H1 (cell line): Measurements from ENCODE around the gene FAM186B. TPM values are rescaled to one million over a fixed set of nuclear protein-coding genes. Genes with fewer than 3 reads are reported as not detected.

ENCODE experiments used
- CTCF ChIA-PET: fragments of 300-600 bp; sonication (Branson Sonifier 250); formaldehyde crosslinking; loops from one replicate; lab custom pipeline; 2021; ENCODE audit not compliant: partially characterized antibody; lab: Charles Lee
- POLR2A ChIA-PET: fragments of 300-600 bp; sonication (Branson Sonifier 250); formaldehyde crosslinking; loops from one replicate; lab custom pipeline; 2021; ENCODE audit warnings: inconsistent platforms; ENCODE audit not compliant: partially characterized antibody; lab: Charles Lee
- DNase-seq, 2 experiments: peaks; one replicate each; pipeline versions ENCODE4 v3.0.0 to v3.0.0-alpha.2; 2010 to 2022; ENCODE audit warnings: low spot score in 2 of 2, low read depth in 1 of 2, mixed read lengths in 1 of 2
- FAIRE-seq: peaks from 2 replicates; lab custom pipeline; 2011; peaks lifted over from hg19 to GRCh38; lab: Jason Lieb, UNC
- H2AFZ ChIP-seq: 2 replicates; pipeline ENCODE4 v1.8.1; 2012; ENCODE audit warnings: low read length, inconsistent platforms
- H2AK5ac ChIP-seq: 2 replicates; pipeline ENCODE4 v1.6.1; 2013; ENCODE audit warnings: low read depth, low read length
- H2BK120ac ChIP-seq: replicated peaks from 2 replicates; pipeline ENCODE3; 2013; ENCODE audit warnings: low read depth, low read length, inconsistent platforms
- H2BK12ac ChIP-seq: 2 replicates; pipeline ENCODE4 v1.6.1; 2013; ENCODE audit warnings: low read depth, low read length
- H2BK15ac ChIP-seq: 2 replicates; pipeline ENCODE4 v1.6.1; 2013; ENCODE audit warnings: low read length
- H2BK20ac ChIP-seq: 2 replicates; pipeline ENCODE4 v1.6.1; 2013; ENCODE audit warnings: low read length
- H2BK5ac ChIP-seq: 2 replicates; pipeline ENCODE4 v1.6.1; 2013; ENCODE audit warnings: low read depth, low read length
- H3K14ac ChIP-seq: 2 replicates; pipeline ENCODE4 v1.6.1; 2013; ENCODE audit warnings: inconsistent platforms; ENCODE audit not compliant: insufficient read length
- H3K18ac ChIP-seq: 2 replicates; pipeline ENCODE4 v1.6.1; 2013; ENCODE audit warnings: low read length; ENCODE audit errors: extremely low read depth
- H3K23ac ChIP-seq: 2 replicates; pipeline ENCODE4 v1.6.1; 2013; ENCODE audit warnings: inconsistent platforms; ENCODE audit not compliant: insufficient read length
- H3K23me2 ChIP-seq: 2 replicates; pipeline ENCODE4 v1.6.1; 2013; ENCODE audit warnings: low read depth, low read length
- H3K27ac ChIP-seq: 2 replicates; pipeline ENCODE4 v1.6.1; 2011; ENCODE audit warnings: low read depth, low read length, inconsistent platforms
- H3K27me3 ChIP-seq, 4 experiments: replicated peaks in 1 of 4; 1 replicate in 1 of 4; 2 replicates in 3 of 4; pipeline versions ENCODE4 v1.6.1 to v1.8.1; 2011 to 2013; ENCODE audit warnings: low read length in 3 of 4, mild to moderate bottlenecking in 3 of 4, inconsistent platforms in 2 of 4, mixed read lengths in 2 of 4, moderate library complexity in 1 of 4; ENCODE audit not compliant: control insufficient read depth in 3 of 4, insufficient read depth in 3 of 4; ENCODE audit errors: extremely low read depth in 1 of 4
- H3K36me3 ChIP-seq, 4 experiments: 2 replicates each; pipeline versions ENCODE4 v1.6.1 to v1.8.1; 2011 to 2013; ENCODE audit warnings: mild to moderate bottlenecking in 4 of 4, low read length in 3 of 4, moderate library complexity in 2 of 4, control low read depth in 1 of 4, inconsistent platforms in 1 of 4; ENCODE audit not compliant: insufficient read depth in 4 of 4, control insufficient read depth in 2 of 4
- H3K4ac ChIP-seq: replicated peaks from 2 replicates; pipeline ENCODE3; 2013; ENCODE audit warnings: low read length, low read depth, mixed read lengths, inconsistent platforms; ENCODE audit not compliant: insufficient read length
- H3K4me1 ChIP-seq, 4 experiments: replicated peaks in 1 of 4; 1 replicate in 1 of 4; 2 replicates in 3 of 4; pipeline versions ENCODE4 v1.6.1 to v1.8.1; 2011 to 2013; ENCODE audit warnings: low read length in 3 of 4, inconsistent platforms in 2 of 4, mixed read lengths in 1 of 4; ENCODE audit not compliant: insufficient read depth in 4 of 4, control insufficient read depth in 3 of 4
- H3K4me2 ChIP-seq, 2 experiments: 2 replicates each; pipeline versions ENCODE4 v1.6.1 to v1.8.1; 2011 to 2013; ENCODE audit warnings: low read depth in 2 of 2, low read length in 2 of 2, control low read depth in 1 of 2, inconsistent platforms in 1 of 2, mild to moderate bottlenecking in 1 of 2; ENCODE audit not compliant: insufficient read depth in 1 of 2
- H3K4me3 ChIP-seq, 4 experiments: fragments of 200-600, 300-600 bp in 1 of 4; sonication (generic), shearing (Covaris generic), sonication (Bioruptor Twin) in 1 of 4; 2 replicates each; pipeline versions ENCODE4 v1.5.1 to v1.8.1; 2011 to 2016; ENCODE audit warnings: low read length in 4 of 4, low read depth in 3 of 4, control low read depth in 2 of 4, inconsistent platforms in 2 of 4, mild to moderate bottlenecking in 2 of 4, mixed read lengths in 1 of 4, moderate library complexity in 1 of 4; ENCODE audit not compliant: insufficient read depth in 2 of 4; ENCODE audit errors: extremely low read depth in 1 of 4
- H3K56ac ChIP-seq: replicated peaks from 2 replicates; pipeline ENCODE3; 2013; ENCODE audit warnings: low read depth, mild to moderate bottlenecking, mixed read lengths, low read length, inconsistent platforms; ENCODE audit not compliant: insufficient read length
- H3K79me1 ChIP-seq: 2 replicates; pipeline ENCODE4 v1.6.1; 2013; ENCODE audit warnings: low read depth, low read length, control low read depth
- H3K79me2 ChIP-seq, 2 experiments: 2 replicates each; pipeline versions ENCODE4 v1.6.1 to v1.8.1; 2012 to 2013; ENCODE audit warnings: low read length in 2 of 2, mild to moderate bottlenecking in 2 of 2, inconsistent platforms in 1 of 2; ENCODE audit not compliant: insufficient read depth in 2 of 2, control insufficient read depth in 1 of 2
- H3K9ac ChIP-seq, 4 experiments: replicated peaks in 1 of 4; 1 replicate in 1 of 4; 2 replicates in 3 of 4; pipeline versions ENCODE4 v1.6.1 to v1.8.1; 2011 to 2013; ENCODE audit warnings: low read depth in 3 of 4, low read length in 3 of 4, control low read depth in 2 of 4, mild to moderate bottlenecking in 2 of 4, moderate library complexity in 2 of 4, inconsistent platforms in 1 of 4; ENCODE audit errors: extremely low read depth in 1 of 4
- H3K9me3 ChIP-seq, 2 experiments: 2 replicates each; pipeline versions ENCODE4 v1.6.1 to v1.8.1; 2012 to 2013; ENCODE audit warnings: mild to moderate bottlenecking in 2 of 2, moderate library complexity in 2 of 2, control low read depth in 1 of 2, inconsistent platforms in 1 of 2, low read depth in 1 of 2, low read length in 1 of 2, mixed read lengths in 1 of 2; ENCODE audit not compliant: insufficient read depth in 2 of 2
- H4K20me1 ChIP-seq, 2 experiments: replicated peaks in 1 of 2; 2 replicates each; pipeline versions ENCODE3 to v1.8.1; 2011 to 2013; ENCODE audit warnings: inconsistent platforms in 2 of 2, low read length in 2 of 2, mild to moderate bottlenecking in 1 of 2; ENCODE audit not compliant: insufficient read depth in 2 of 2, control insufficient read depth in 1 of 2
- H4K5ac ChIP-seq: 2 replicates; pipeline ENCODE4 v1.6.1; 2013; ENCODE audit warnings: low read length, low read depth, mixed read lengths, inconsistent platforms; ENCODE audit not compliant: insufficient read length
- H4K8ac ChIP-seq: 2 replicates; pipeline ENCODE4 v1.8.0; 2013; ENCODE audit warnings: mild to moderate bottlenecking, moderate library complexity, low read length, inconsistent platforms; ENCODE audit not compliant: insufficient read depth; ENCODE audit errors: extremely low read depth
- H4K91ac ChIP-seq: replicated peaks from 2 replicates; pipeline ENCODE3; 2013; ENCODE audit warnings: low read length, mixed read lengths, inconsistent platforms; ENCODE audit not compliant: insufficient read length
- EZH2 ChIP-seq: fragments of 200-600 bp; sonication (generic); IDR thresholded peaks from 2 replicates; pipeline ENCODE4 v1.7.1; 2012; ENCODE audit warnings: low read depth, mild to moderate bottlenecking, moderate library complexity, low read length, inconsistent platforms; ENCODE audit not compliant: severe bottlenecking
- GABPA ChIP-seq: IDR thresholded peaks from 2 replicates; pipeline ENCODE4 v1.6.1; 2011; ENCODE audit warnings: mild to moderate bottlenecking, low read length, moderate library complexity, borderline replicate concordance; ENCODE audit not compliant: insufficient read depth
- WGBS, 2 experiments: shearing (Covaris generic) in 1 of 2; methylation state at CpG; one replicate each; pipeline versions ENCODE4 v1.1.6 to v1.1.7; 2013 to 2015; ENCODE audit warnings: low lambda C conversion rate in 2 of 2, mixed read lengths in 2 of 2, inconsistent platforms in 1 of 2, low coverage in 1 of 2, missing lambda C conversion rate in 1 of 2; ENCODE audit not compliant: insufficient replicate concordance in 2 of 2, insufficient coverage in 1 of 2, insufficient read length in 1 of 2; ENCODE audit errors: extremely low coverage in 1 of 2, missing lambda C conversion rate in 1 of 2; 5-methylcytosine and 5-hydroxymethylcytosine counted together
- polyA plus RNA-seq, 7 experiments: library from polyadenylated mRNA; depleted of rRNA in 3 of 7; stranded (reverse) in 5 of 7; unstranded in 2 of 7; fragments of >200 nt in 5 of 7; fragments of 200-250 nt in 2 of 7; gene quantifications; 1 replicate in 5 of 7; 2 replicates in 1 of 7; 4 replicates in 1 of 7; pipeline versions ENCODE4 v1.2.1 to v1.2.3, GENCODE V29; 2011 to 2013; ENCODE audit warnings: missing spikeins in 2 of 7, mixed read lengths in 2 of 7
- total RNA-seq: library from RNA; stranded (reverse); fragmentation: NEBNext Ultra II Directional; extraction: Animal tissue kit (Norgen Biotek cat#: 25700); gene quantifications from 2 replicates; pipeline ENCODE4 v1.2.1, GENCODE V29; 2021

Gene FAM186B
- total and polyA plus RNA-seq, 2 of the 8 experiments (the other 6 are each of a cell fraction or from before 2014, with no cell fraction given) = 0.12 to 0.73 TPM

DNA sequence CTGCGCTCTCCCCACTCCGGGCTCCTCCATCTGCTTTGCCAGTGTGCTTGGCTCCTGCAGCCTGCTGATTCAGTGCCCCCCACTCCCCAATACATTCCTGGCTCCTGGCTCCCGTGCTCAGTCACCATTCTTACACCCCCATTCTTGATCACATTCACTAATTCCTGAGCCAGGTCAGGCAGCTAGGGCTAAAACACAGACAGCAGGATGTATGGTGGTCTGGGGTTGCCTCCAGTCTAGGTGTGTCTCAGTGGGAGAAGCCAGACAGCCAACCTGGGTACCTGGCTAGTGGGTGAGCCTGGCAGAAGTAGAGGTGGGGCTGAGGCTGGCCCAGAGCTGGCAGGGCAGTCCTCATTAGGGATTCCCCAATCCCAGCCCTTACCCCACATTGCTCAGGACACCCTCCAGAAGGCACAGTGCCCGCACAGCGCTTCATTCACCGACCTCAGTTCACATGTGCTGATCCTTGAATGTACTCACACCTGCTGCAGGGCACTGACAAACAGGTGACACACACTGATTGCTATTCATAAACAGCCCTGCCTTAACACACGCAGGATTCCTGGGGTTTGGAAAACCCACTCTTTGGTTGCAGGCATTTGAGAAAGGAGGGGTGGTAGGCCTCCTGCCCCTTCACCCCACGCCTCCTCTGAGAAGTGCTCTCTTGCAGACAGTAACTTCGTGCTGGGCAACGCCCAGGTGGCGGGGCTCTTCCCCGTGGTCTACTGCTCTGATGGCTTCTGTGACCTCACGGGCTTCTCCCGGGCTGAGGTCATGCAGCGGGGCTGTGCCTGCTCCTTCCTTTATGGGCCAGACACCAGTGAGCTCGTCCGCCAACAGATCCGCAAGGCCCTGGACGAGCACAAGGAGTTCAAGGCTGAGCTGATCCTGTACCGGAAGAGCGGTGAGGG is 65.0 kb downstream of the FAM186B start:
- H3K4ac ChIP-seq = no peak overlapping the region
- 0 out of 4 replicates have a peak overlapping the region, but pooled peaks of 1 of the 2 experiments have one; percentile 38 for H3K4me2 ChIP-seq
- H4K20me1 ChIP-seq = peaks cover 5 to 16% of the 10 kb centered on the region in 2 experiments
- peaks cover 72 to 98% (median 96%) of the 10 kb centered on the region in 4 experiments for H3K27me3 ChIP-seq
- H2BK15ac ChIP-seq = no peak overlapping the region
- no peak for DNase-seq
- H2BK120ac ChIP-seq = no peak overlapping the region
- H3K23ac ChIP-seq = no peak overlapping the region
- no peak overlapping the region for H4K5ac ChIP-seq
- H3K79me1 ChIP-seq = no peaks in the 10 kb centered on the region
- no peak overlapping the region for H3K27ac ChIP-seq
- H2AK5ac ChIP-seq = peak overlapping the region; percentile 24; the same call in 1 of the 2 replicates
- H3K23me2 ChIP-seq = peaks cover 16% of the 10 kb centered on the region
- H3K4me3 ChIP-seq = no peak overlapping the region
- no peak overlapping the region for H3K14ac ChIP-seq
- TF ChIP-seq GABPA (no peak), EZH2 (peak; percentile 36)
- peak overlapping the region; percentile 35 for H4K8ac ChIP-seq
- H3K9me3 ChIP-seq = no peaks in the 10 kb centered on the region
- H3K79me2 ChIP-seq = no peaks in the 10 kb centered on the region
- no peak overlapping the region for H2AFZ ChIP-seq
- H2BK20ac ChIP-seq = 0 out of 2 replicates have a peak overlapping the region, but pooled peaks have one; percentile 61
- H3K9ac ChIP-seq = no peak overlapping the region
- FAIRE-seq = no peak
- H3K56ac ChIP-seq = no peak overlapping the region
- H2BK12ac ChIP-seq = peak overlapping the region; percentile 75; the same call in 1 of the 2 replicates
- H3K4me1 ChIP-seq = peaks cover 0 to 34% (median 17%) of the 10 kb centered on the region in 4 experiments; a peak in 6 of 7 replicates
- peaks cover 0 to 6% (median 0%) of the 10 kb centered on the region in 4 experiments; a peak in 1 of 8 replicates for H3K36me3 ChIP-seq
- CTCF ChIA-PET = interaction anchor here (1.3 to 7.8 kb wide), 3 partner anchors 12 to 193 kb away, joined by 4 to 91 read pairs (median 8); no protein-coding TSS in a partner anchor
- H3K18ac ChIP-seq = no peak overlapping the region; the same call in none of the 2 replicates
- POLR2A ChIA-PET = interaction anchor here (0.6 to 1.6 kb wide), 2 partner anchors 24 to 203 kb away, joined by 3 read pairs; no protein-coding TSS in a partner anchor
- 63% methylated on average over 21 of the region's 21 CpGs; no CpG with 5 or more reads in 1 of the 2 experiments for WGBS, 2 experiments
- H2BK5ac ChIP-seq = no peak overlapping the region
- no peak overlapping the region for H4K91ac ChIP-seq
